ENCODE results near the gene UGT8.
A peak's percentile ranks its signal among the peaks of the same experiment; 100 is the strongest.

UGT8 gene

GRCh38 chr4:114690571-114690970 lies 92.0 kb downstream of the UGT8 start:
- no peak for DNase-seq (ENCODE audit: low spot score)

GRCh38 chr4:114691865-114692264 lies 93.3 kb downstream of the UGT8 start:
- DNase-seq (ENCODE audit: low spot score) = no peak

- no peak for DNase-seq (ENCODE audit: low spot score)
These were observed 94.4 kb downstream of the UGT8 start for GRCh38 chr4:114692958-114693357.

GRCh38 chr4:114694770-114695169 lies 96.2 kb downstream of the UGT8 start:
- peak; percentile 29 for DNase-seq (ENCODE audit: low spot score)

GRCh38 chr4:114698231-114698630 lies 99.6 kb downstream of the UGT8 start:
- DNase-seq (ENCODE audit: low spot score) = no peak

GRCh38 chr4:114701491-114701890 lies 102.9 kb downstream of the UGT8 start:
- DNase-seq (ENCODE audit: low spot score) = no peak

DNA sequence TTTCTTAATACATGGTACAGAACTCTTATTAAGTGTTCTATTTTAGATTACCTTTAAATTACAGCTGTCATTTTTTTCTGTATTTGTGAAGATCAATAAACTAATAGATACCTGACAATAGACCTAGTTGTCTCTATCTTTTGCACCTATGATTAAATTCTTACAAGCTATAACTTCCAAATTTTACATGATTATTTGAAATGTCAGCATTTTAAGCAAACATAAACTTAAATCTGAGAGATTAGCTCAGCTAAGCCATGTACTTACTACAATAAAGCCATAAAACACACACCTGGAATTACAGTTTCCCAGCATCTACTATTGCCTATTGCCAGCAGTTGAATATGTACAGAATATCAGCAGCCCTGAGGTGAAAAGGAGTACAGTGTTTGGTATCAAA lies 118.8 kb downstream of the UGT8 start:
- DNase-seq (ENCODE audit: low spot score) = no peak

GRCh38 chr4:114725066-114725465 lies 126.5 kb downstream of the UGT8 start:
- DNase-seq (ENCODE audit: low spot score) = no peak

DNA sequence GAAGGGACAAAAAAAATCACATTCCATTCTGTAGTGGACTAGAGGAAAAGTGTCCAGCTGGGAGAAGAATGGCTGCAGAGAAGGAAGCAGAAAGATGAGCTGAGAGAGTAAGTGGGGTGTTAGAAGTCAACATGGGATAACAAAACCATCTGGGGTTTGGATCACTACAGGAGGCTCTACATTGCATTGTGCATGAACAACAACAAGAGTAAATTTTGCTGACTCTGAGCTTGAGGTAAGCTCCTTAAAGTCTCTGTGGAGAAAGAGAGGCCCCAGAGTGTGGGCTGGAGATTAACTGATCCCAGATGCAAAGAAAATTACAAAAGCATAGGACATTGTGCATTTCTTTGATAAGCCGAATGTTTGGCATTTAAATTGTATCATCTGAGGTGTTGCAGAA lies 128.9 kb downstream of the UGT8 start:
- DNase-seq (ENCODE audit: low spot score) = no peak
